H54 (cell line): Measurements from ENCODE around the gene TIMP1.
"Not testable (repeated sequence)": the region's sequence is repeated elsewhere in the genome, so short reads cannot be mapped to it uniquely, and the experiment has no call there.

Experiments used
- DNase-seq: peaks from one replicate; pipeline ENCODE4 v3.0.0; 2011; ENCODE audit warnings: low spot score, mixed read lengths; ENCODE audit not compliant: insufficient read length
- FAIRE-seq: peaks from 3 replicates; lab custom pipeline; 2011; peaks lifted over from hg19 to GRCh38; lab: Jason Lieb, UNC
- POLR2A ChIP-seq: IDR thresholded peaks from 2 replicates; pipeline ENCODE4 v1.6.1; 2011; ENCODE audit warnings: low read depth, mild to moderate bottlenecking, low read length

Gene TIMP1

GRCh38 chrX:47583240-47583861 is 1.1 kb downstream of the TIMP1 start:
- FAIRE-seq = no peak
- no peak for DNase-seq
- no peak for TF ChIP-seq POLR2A

GRCh38 chrX:47584714-47585113 is 2.5 kb downstream of the TIMP1 start:
- no peak for DNase-seq
- TF ChIP-seq POLR2A = no peak
- FAIRE-seq = no peak

- FAIRE-seq (no peak), DNase-seq (no peak)
- TF ChIP-seq POLR2A = no peak
Observed at GRCh38 chrX:47585273-47585672, 3.0 kb downstream of the TIMP1 start.

- no peak for DNase-seq
- no peak for TF ChIP-seq POLR2A
- FAIRE-seq = no peak
Observed at GRCh38 chrX:47586043-47586787, 4.0 kb downstream of the TIMP1 start.

- DNase-seq = no peak
- FAIRE-seq = no peak
Observed at GRCh38 chrX:47587091-47587891, 5.1 kb downstream of the TIMP1 start.

GRCh38 chrX:47587906-47588735 is 5.9 kb downstream of the TIMP1 start:
- no peak for DNase-seq
- no peak for TF ChIP-seq POLR2A

More at GRCh38 chrX:47587091-47587891, 5.1 kb downstream of the TIMP1 start:
- TF ChIP-seq POLR2A = no peak

GRCh38 chrX:47590984-47591383 is 8.7 kb downstream of the TIMP1 start:
- FAIRE-seq (no peak), DNase-seq (no peak)
- TF ChIP-seq POLR2A = no peak

More at GRCh38 chrX:47587906-47588735, 5.9 kb downstream of the TIMP1 start:
- no peak for FAIRE-seq

GRCh38 chrX:47593522-47593921 is 11.3 kb downstream of the TIMP1 start:
- TF ChIP-seq POLR2A = no peak
- FAIRE-seq (no peak), DNase-seq (no peak)

GRCh38 chrX:47595716-47596251 is 13.5 kb downstream of the TIMP1 start:
- no peak for FAIRE-seq
- no peak for TF ChIP-seq POLR2A
- DNase-seq = no peak

GRCh38 chrX:47596256-47596655 is 14.0 kb downstream of the TIMP1 start:
- DNase-seq = no peak
- no peak for TF ChIP-seq POLR2A
- no peak for FAIRE-seq

GRCh38 chrX:47597222-47597621 is 15.0 kb downstream of the TIMP1 start:
- TF ChIP-seq POLR2A = no peak
- FAIRE-seq (no peak), DNase-seq (no peak)

- DNase-seq, FAIRE-seq: not testable (repeated sequence)
Observed at GRCh38 chrX:47603125-47603524, 20.9 kb downstream of the TIMP1 start.

- TF ChIP-seq POLR2A = no peak
- FAIRE-seq (no peak), DNase-seq (no peak)
Observed at GRCh38 chrX:47605024-47605423, 22.8 kb downstream of the TIMP1 start.
